GM18502 (cell line): ENCODE measurements around the gene CDH11.

ENCODE experiments used
- ATAC-seq: cut with Tn5 transposase; IDR thresholded peaks from one replicate; pipeline ENCODE4 v1.9.1; 2021; ENCODE audit warnings: mild to moderate bottlenecking; ENCODE audit not compliant: unreplicated experiment, poor library complexity

Gene CDH11, protein sequence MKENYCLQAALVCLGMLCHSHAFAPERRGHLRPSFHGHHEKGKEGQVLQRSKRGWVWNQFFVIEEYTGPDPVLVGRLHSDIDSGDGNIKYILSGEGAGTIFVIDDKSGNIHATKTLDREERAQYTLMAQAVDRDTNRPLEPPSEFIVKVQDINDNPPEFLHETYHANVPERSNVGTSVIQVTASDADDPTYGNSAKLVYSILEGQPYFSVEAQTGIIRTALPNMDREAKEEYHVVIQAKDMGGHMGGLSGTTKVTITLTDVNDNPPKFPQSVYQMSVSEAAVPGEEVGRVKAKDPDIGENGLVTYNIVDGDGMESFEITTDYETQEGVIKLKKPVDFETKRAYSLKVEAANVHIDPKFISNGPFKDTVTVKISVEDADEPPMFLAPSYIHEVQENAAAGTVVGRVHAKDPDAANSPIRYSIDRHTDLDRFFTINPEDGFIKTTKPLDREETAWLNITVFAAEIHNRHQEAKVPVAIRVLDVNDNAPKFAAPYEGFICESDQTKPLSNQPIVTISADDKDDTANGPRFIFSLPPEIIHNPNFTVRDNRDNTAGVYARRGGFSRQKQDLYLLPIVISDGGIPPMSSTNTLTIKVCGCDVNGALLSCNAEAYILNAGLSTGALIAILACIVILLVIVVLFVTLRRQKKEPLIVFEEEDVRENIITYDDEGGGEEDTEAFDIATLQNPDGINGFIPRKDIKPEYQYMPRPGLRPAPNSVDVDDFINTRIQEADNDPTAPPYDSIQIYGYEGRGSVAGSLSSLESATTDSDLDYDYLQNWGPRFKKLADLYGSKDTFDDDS

DNA sequence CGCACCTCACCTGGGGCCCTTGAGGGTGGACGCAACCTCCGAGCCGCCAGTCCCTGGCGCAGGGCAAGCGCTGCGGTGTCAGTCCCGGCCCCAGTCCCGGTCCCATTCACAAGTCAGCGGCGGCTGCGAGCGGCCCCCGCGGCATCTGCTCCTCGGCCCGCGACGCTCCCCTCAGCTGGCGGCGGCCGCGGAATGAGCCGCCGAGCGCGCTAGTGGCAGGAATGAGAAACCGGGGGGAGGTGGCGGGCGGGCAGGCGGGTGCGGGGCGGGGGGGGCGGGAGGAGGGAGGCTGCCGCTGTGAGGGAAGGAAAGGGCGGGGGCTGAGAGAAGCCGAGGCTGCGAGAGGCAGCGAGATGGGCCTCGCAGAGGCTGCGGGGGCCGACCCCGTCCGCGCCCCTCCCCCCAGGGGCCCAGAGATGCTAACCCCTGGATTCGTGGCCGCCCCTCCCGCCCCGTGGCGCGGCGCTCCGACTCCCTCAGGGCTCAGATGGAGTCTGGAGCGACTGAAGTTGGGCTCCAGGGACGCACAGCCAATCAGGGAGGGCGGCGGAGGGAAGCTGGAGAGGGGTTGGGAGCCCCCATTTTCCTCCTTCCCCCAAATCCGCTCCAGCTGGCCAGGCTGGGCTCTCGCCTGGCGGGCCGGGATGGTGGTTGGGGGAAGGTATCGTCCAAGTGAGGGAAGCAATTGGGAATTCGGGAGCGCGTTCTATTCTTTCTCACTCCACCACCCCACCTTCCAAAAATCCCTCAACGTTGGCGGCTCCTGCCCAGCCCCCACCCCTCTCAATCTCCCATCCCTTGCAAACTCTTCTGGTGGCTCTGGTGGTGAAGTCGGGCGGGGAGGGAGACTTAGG lies at the start of gene CDH11:
TSS of gene CDH11 (minus strand) at position 194 of the 854 bp plus-strand sequence. CDS start 117,194 bp downstream, outside the sequence.
- no peak for ATAC-seq

DNA sequence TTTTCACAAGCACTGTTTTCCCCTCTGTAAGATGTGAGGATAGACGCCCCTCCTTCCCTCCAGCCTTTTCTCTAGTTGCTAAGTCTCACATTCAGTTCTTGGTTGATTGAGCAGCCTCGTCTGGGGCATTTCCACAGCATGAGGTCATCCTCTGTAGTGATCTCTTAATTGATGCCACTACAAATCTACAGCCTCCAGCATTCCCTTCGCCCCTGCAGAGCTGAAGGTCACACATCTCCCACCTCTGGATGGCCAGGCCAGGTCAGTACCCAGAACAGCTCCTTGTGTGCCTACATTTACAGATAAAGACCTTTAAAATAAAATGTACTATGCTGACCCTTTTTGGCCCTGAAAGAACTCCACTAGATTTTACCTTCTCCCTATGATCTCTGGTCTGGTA lies 32.5 kb upstream of the CDH11 start:
- ATAC-seq = no peak

DNA sequence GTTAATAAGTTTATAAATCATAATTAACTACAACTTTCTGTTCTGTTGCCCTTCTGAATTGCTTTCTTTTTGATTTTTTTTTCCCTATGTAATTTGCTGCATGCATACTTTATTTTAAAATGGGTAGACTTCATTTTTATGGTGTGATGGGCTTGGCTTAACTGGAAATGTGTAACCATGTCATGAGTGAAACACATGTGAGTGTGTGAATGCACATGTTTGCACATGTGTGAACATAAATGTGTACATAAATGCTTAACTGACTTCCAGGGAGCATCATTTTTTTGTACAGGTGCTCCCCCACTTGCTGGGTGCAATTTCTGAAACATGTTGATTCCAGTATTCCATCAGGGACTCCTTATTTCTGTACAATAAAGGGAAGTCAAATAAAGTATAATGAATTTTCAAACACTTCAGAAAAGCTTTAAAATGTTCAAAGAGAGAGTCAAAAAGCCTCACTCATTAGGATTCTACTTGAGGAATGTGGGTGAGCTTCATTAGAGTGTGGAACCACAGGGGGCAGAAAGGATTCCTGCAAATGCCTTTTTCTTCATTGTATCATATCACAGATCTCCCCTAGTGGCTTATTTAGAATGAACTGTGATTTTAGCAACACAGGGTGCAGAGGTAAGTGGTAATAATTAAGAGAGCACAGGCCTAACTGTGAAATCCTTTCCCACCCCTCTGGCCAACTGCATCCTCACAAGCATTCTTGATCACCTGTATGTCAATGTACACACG lies 31.7 kb upstream of the CDH11 start:
- ATAC-seq = no peak

DNA sequence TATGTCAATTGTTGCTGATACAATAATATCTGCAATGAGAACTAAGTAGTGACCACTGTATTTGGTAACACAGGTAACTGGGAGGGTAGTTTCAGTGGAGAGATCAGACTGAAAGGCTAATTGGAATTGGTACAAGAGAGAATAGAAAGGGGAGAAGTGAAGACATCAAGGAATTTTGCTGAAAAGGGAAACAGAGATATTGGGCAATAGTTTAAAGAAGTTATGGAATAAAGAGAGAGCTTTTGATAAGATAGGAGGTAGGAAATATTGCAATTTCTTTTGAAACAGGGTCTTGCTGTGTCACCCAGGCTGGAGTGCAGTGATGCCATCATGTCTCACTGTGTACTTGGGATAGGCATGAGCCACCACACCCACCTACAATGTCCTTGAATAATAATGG lies 26.9 kb upstream of the CDH11 start:
- no peak for ATAC-seq

DNA sequence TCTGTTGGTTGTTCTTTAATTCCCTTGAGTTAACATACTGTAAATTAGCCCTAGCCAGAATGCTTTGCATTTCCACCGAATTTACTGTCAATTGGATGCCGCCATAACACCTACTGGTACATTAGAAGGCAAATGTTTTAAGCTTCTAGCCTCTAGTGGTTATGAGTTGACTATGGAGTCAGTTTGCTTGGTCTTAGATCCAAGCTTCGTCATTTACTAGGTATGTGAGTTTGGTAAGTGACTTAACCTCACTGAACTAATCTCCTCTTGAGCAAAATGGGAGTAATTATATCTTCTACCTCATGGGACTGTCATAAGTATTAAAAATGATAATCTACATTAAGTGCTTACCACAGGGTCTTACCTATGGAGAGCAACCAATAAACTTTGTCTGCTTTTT lies 20.4 kb upstream of the CDH11 start:
- ATAC-seq = no peak

DNA sequence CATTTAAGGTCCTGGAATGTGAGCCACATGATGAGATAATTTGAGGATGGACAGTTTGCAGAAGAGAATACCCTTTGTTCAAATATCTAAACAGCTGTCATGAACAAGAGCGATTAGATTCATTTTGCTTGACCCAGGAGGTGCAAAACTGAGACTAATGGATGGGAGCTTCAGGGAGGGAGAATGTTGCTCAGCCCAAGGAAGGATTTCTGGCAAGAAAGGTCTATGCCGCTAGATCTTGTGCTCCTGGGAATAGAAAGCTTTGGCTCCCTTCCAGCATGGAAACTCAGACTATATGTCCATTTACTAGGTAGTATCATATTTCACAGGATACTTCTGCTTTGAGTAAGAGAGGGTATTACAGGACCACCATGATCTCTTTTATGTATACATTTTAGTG lies 14.8 kb upstream of the CDH11 start:
- ATAC-seq = no peak

DNA sequence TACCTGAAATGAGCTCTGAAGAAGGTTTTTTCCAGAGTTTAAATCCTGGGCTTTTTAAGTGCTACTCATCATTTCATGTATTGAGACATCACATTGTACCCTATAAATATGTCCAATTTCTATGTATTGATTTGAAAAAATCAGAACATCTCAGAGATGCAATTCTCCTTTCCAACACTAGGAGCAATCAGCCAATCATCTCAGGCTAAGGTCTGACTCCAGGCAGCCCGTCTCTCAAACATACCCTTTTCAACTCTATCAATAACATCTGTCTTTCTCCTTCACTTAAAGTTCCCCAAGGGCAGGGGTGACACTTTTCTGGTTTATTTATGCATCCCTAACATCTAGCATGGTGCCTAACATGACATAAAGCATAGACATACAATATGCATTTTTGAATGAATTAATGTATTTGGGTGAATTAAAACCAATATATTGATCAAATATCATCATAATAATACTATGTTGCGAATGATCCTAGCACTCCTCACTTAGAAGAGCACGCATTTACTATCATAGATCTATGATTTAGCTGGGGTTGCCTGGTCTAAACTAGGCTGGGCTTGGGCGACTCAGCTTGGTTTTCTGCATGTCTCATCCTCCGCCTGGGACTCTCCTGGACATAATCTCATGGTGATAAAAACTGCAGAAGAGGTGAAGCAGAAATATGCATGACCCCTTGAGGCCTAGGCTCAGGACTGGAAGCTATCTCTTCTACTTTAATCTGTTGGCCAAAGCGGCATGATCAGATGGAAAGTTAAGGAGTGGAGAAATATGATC lies 5.2 kb upstream of the CDH11 start:
- no peak for ATAC-seq

DNA sequence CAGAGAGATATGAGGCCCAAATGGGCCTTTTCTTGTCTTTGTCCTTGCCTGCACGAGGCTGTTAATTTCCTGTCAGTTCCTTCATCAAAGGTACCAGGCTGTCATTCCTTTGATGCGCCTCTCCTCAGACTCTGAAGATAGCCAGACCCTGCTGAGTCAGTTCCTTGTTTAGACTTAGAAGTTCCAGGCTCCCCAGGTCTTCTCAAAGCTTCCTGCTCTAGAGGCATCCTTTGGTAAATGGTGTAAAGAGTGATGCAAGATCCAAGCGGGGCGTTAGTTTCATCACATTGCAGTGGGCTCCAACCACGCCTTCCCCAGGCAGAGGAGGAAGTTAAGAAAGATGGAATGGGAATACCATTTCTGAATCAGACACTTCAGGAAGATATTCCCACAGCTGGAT lies 4.0 kb upstream of the CDH11 start:
- ATAC-seq = no peak

DNA sequence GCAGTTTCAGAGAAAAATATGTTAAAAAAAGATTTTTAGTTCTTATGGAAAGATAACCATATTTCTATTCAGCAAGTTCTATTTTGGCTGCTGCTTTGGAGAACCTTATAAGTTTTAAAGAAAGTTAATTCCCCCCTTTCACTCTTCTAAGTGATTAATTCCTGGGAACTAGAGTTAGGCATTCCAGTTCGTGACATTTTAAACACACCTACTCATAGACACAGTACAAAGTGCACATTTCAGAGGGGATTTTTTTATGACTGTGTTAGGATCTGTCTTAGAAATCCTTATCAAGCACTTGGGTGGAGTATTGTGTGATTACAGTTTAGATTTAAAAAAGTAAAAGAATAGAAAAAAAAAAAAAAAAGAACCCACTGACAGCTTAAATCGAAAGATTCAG lies 3.5 kb upstream of the CDH11 start:
- ATAC-seq = no peak

DNA sequence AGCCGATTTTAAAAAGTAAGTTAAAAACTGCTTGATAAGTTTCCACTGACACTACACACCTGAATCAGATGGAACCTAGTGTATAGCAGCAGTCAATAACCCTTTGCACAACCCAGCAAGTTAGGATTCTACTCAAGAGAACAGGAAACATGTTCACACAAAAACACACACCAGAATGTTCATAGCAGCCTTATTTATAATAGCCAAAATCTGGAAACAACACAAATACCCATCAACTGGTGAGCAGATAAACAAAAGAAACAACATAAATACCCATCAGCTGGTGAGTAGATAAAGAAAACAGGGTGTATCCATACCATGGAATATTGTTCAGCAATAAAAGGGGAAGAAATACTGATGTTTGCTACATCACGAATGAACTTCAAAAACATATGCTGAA lies 2.7 kb upstream of the CDH11 start:
- ATAC-seq = no peak

DNA sequence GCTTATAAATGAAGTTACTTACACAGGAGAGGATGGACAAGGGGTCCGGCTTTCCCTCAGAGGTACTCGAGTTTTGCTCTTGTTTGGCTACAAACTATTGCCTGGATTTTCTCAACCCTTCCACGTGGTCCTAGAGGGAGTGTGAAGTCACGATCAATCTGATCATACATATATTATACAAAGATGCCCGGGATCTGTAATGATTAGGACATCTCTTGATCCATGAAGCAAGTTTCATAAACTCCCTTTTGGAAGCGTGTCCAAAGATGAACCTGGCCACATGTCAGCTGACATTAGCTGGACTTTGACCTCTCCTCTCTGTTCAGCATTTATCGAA lies 2.3 kb upstream of the CDH11 start:
- no peak for ATAC-seq

DNA sequence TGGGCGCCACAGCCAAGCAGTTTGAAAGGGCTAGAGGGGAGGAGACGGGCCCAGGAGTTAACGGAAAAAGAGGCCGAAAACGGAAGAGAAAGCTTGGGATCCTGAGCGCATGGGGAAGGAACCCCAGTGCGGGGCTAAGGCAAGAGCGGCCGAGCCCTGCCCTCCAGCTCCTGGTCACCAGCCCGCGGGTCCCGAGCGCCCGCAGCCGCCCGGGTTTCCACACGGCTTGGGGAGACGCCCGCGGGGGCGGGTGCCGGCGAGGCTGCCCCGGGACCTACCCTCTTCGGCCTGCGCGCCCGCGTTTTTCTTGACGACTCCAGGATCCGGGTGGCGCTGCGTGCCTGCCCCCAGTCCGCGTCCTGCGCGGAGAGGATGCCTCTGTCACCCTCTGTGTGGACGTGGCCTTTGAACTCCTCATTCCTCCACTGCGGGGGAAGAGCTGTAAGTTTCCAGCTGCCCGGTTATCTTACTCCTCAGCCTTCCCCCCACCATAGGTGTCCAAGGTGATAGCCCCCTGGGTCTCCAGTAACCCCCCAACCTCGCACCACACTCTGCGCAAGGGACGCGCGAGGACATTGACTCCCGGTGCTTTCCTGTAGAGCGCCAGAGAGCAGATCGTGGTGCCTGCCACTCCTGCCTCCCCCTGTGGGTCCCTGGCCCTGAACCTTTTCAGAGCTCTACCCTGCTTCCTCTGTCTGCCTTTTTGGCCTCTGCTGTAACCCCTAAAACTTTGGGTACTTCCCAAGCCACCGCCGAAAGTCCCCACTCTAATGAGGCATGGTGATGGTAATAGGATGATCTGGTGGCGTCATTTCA lies 1.7 kb upstream of the CDH11 start:
- no peak for ATAC-seq

DNA sequence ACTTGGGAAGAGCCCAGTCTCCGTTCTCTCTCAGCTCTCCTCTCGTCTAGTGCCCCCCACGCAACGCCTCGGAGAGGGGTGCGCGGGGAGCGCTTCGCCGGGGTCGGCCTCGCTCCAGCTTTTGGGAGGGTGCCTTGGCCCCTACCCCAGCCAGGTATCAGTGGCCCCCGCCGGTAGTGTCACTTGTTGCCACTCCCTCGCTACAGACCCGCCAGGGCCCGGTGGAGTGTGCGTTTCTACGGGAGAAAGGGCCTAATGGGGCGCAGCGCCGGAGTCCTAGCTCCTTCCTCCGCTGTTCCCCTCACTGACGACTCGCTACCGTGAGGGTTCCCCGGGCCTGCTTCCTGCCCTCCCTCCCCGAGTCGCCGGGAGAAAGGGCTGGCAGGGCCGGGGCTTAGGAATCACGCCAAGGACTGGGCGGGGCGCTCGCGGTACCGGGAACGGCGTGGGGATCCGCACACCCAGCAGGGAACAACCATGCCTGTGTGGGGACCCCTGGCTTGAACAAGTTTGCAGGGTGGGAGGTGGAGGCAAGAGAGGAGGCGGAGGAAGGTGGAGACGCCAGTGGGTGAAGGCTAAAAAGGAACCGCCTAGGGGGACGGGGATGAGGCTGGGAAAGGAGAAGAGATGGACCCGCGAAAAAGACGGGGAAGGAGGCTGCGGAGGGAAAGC lies 997 bp upstream of the CDH11 start:
- ATAC-seq = no peak

DNA sequence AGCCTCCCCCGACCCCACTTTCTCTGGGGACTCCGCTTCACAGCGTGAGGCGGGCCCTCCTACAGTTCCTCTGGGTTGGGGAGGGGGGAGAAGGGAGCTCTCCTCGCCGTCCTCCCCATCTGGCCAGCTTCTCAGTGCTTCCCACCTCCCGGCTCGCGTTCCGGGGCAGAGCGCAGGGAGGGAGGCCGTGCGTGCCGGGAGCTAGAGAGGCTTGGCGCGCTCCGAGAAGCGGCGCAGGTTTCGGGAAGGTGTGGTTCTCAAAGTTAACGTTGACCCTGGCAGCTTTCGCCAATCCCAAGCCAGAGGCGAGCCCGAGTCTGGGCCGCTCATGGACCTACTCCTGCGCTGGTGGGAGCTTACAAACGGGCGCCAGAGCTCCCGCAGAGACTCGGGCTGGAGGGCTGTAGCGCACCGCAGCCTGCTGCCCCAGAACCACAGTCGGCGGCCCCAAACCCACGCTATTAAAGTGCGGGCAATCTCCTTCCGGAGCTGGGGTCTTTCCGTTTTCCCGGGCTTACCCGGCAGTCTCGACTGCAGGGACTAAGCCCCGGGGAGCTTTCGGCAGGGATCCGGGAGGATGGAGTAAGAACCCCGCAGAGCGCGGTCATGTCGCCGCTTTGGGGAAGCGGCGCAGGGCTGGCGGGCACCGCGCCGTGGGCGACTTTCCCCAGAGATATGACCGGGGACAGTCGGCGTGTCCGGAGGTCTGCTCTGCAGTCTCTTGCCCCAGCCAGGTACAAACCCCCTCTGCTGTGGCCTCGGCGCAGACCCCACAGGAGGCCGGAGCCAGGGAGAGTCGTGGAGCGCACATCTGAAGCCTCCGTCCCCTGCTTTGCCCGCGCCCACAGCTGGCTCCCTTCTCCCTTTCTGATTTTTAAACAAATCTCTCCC lies 787 bp downstream of the CDH11 start:
- ATAC-seq = no peak

DNA sequence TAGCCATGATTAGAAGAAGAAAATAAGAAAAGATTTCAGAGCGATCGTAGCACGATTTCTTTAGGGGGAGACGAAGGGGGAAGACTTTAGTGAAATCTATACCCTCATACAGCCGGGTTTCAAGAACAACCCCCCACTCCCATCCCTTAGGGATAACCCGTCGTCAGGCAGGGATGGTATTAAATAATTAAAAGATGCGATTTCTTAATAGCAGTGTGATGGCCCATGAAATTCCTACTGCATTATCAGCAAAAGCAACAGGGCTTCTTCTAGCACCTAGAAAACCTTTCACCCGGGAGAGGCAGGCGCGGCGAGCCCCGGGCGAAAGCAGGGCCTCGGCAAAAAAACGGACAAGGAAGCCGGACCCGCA lies 1.4 kb downstream of the CDH11 start:
- ATAC-seq = no peak

DNA sequence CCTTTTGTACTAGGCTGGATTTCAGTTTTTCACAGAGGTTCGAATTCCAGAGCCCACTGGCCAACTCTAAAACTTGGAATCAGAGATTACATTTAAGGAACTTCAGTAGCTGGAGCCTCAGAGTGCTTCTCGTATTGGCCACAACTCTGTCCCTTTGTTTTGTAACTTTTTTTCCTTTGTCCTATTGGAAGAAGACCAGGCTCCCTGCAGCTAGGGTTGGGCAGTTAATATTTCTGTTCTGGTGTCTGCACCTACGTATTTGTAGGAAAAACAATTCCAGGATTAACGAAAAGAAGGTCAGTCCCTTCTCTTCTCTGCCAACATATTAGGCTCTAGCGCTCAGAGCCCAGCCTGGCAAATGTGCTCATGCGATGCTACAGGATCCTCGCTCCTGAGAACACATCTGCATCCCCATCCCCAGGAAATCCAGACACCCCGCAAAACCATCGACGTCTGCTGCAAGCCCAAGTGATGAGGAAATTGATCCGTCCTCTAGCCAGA lies 1.9 kb downstream of the CDH11 start:
- no peak for ATAC-seq

DNA sequence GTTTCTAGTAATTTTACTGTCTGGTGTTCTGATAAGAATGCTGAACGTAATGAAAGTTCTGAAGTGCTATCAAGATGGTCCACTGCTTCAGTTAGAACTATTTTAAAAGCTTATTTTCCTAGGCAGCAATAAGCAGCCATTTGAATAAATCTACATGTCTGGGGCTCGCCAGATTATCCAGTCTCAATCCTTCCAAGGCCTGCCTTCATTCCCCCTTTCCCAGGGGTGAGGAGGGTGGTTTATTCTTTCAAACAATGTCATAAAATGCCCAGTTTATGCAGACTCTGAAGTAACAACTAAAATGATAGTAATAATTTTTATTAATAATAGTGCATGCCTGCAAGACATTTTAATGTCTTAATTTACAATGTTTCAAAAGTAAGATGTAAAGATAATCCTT lies 2.4 kb downstream of the CDH11 start:
- no peak for ATAC-seq
